GM18858 (cell line): Measurements from ENCODE around the gene ATP5PB.

Experiments
- ATAC-seq: cut with Tn5 transposase; IDR thresholded peaks from one replicate; pipeline ENCODE4 v1.9.1; 2021; ENCODE audit not compliant: unreplicated experiment

Gene ATP5PB

GRCh38 chr1:111446546-111446945, 2.7 kb upstream of the ATP5PB start:
- no peak for ATAC-seq

- ATAC-seq = no peak
These were observed 2.0 kb upstream of the ATP5PB start for GRCh38 chr1:111446967-111447892.

- ATAC-seq = no peak
These were observed 764 bp upstream of the ATP5PB start for GRCh38 chr1:111448482-111448917.

GRCh38 chr1:111449703-111450017, 396 bp downstream of the ATP5PB start:
- ATAC-seq = no peak

- ATAC-seq = no peak
These were observed 921 bp downstream of the ATP5PB start for GRCh38 chr1:111450185-111450584.

- ATAC-seq = no peak
These were observed 3.3 kb downstream of the ATP5PB start for GRCh38 chr1:111452581-111452980.

- no peak for ATAC-seq
These were observed 4.4 kb downstream of the ATP5PB start for GRCh38 chr1:111453706-111454105.

- no peak for ATAC-seq
These were observed 5.8 kb downstream of the ATP5PB start for GRCh38 chr1:111454859-111455641.

- no peak for ATAC-seq
These were observed 6.4 kb downstream of the ATP5PB start for GRCh38 chr1:111455642-111456031.

- no peak for ATAC-seq
These were observed 12.5 kb downstream of the ATP5PB start for GRCh38 chr1:111461765-111462164.

GRCh38 chr1:111462370-111463028, 13.2 kb downstream of the ATP5PB start:
- no peak for ATAC-seq

- no peak for ATAC-seq
These were observed 13.9 kb downstream of the ATP5PB start for GRCh38 chr1:111463029-111463683.

- ATAC-seq = no peak
These were observed 16.5 kb downstream of the ATP5PB start for GRCh38 chr1:111465754-111466153.

GRCh38 chr1:111466480-111466879, 17.2 kb downstream of the ATP5PB start:
- no peak for ATAC-seq

- no peak for ATAC-seq
These were observed 18.8 kb downstream of the ATP5PB start for GRCh38 chr1:111467865-111468716.

- ATAC-seq = no peak
These were observed 19.4 kb downstream of the ATP5PB start for GRCh38 chr1:111468717-111469100.

- ATAC-seq = no peak
These were observed 20.3 kb downstream of the ATP5PB start for GRCh38 chr1:111469539-111469938.

- no peak for ATAC-seq
These were observed 21.3 kb downstream of the ATP5PB start for GRCh38 chr1:111470596-111470995.

GRCh38 chr1:111471012-111471411, 21.7 kb downstream of the ATP5PB start:
- no peak for ATAC-seq

GRCh38 chr1:111471538-111471937, 22.3 kb downstream of the ATP5PB start:
- ATAC-seq = no peak
